Naive thymus-derived CD4-positive, alpha-beta T cell (primary cell): ENCODE results near the gene RASGRF1. TPM values are rescaled to one million over a fixed set of nuclear protein-coding genes. Genes with fewer than 3 reads are reported as not detected.

ENCODE experiments used
- ATAC-seq: fragments of 150-1000 bp; cut with Tn5 transposase; 2 replicates; pipeline ENCODE4 v1.10.0; 2021; ENCODE audit warnings: mild to moderate bottlenecking, moderate library complexity
- CTCF ChIA-PET: fragments of 350-600 bp; sonication (Branson Sonifier 250); formaldehyde crosslinking; loops from one replicate; lab custom pipeline; 2021; ENCODE audit warnings: antibody characterized with exemption; lab: Charles Lee
- POLR2A ChIA-PET: fragments of 350-600 bp; sonication (Branson Sonifier 250); formaldehyde crosslinking; loops from one replicate; lab custom pipeline; 2021; ENCODE audit warnings: antibody characterized with exemption, inconsistent platforms; lab: Charles Lee
- DNase-seq, 9 donors: peaks; one replicate each; pipeline versions ENCODE4 v3.0.0 to v3.0.0-alpha.2; 2020 to 2022; ENCODE audit warnings: mixed read lengths in 1 of 9
- H3K27ac ChIP-seq: one replicate; pipeline ENCODE4 v1.7.0; 2013; ENCODE audit warnings: mild to moderate bottlenecking, low read depth, low read length, moderate library complexity
- H3K27me3 ChIP-seq, 2 donors: one replicate each; pipeline ENCODE4 v1.7.0; 2013; ENCODE audit warnings: low read length in 2 of 2, mild to moderate bottlenecking in 2 of 2, moderate library complexity in 2 of 2; ENCODE audit not compliant: control insufficient read depth in 2 of 2, insufficient read depth in 2 of 2
- H3K36me3 ChIP-seq, 3 experiments: 1 replicate in 2 of 3; 2 replicates in 1 of 3; pipeline ENCODE4 v1.7.0; 2013; ENCODE audit warnings: low read length in 3 of 3, mild to moderate bottlenecking in 3 of 3, moderate library complexity in 1 of 3; ENCODE audit not compliant: insufficient read depth in 3 of 3, control insufficient read depth in 2 of 3
- H3K4me1 ChIP-seq, 2 donors: one replicate each; pipeline ENCODE4 v1.7.0; 2013; ENCODE audit warnings: low read length in 2 of 2, mild to moderate bottlenecking in 2 of 2, moderate library complexity in 1 of 2; ENCODE audit not compliant: control insufficient read depth in 2 of 2, insufficient read depth in 2 of 2
- H3K4me3 ChIP-seq: 2 replicates; pipeline ENCODE4 v1.7.0; 2013; ENCODE audit warnings: mild to moderate bottlenecking, low read length
- H3K9me3 ChIP-seq, 3 experiments: 1 replicate in 2 of 3; 2 replicates in 1 of 3; pipeline ENCODE4 v1.7.0; 2013; ENCODE audit warnings: low read length in 3 of 3; ENCODE audit not compliant: control insufficient read depth in 2 of 3
- H3K27ac Mint-ChIP-seq, 9 donors: one replicate each; pipeline ENCODE4 v1.8.0; 2020 to 2022; ENCODE audit warnings: mixed read lengths in 9 of 9, mild to moderate bottlenecking in 8 of 9, moderate library complexity in 5 of 9, inconsistent platforms in 2 of 9
- H3K27me3 Mint-ChIP-seq, 5 donors: one replicate each; pipeline ENCODE4 v1.8.0; 2021 to 2022; ENCODE audit warnings: mixed read lengths in 5 of 5, mild to moderate bottlenecking in 1 of 5
- H3K36me3 Mint-ChIP-seq, 5 donors: one replicate each; pipeline ENCODE4 v1.8.0; 2020 to 2022; ENCODE audit warnings: mixed read lengths in 5 of 5, mild to moderate bottlenecking in 3 of 5, inconsistent platforms in 1 of 5
- H3K4me1 Mint-ChIP-seq, 7 donors: one replicate each; pipeline ENCODE4 v1.8.0; 2020 to 2022; ENCODE audit warnings: mixed read lengths in 7 of 7, mild to moderate bottlenecking in 3 of 7, inconsistent platforms in 1 of 7
- H3K4me3 Mint-ChIP-seq, 10 donors: one replicate each; pipeline ENCODE4 v1.8.0; 2020 to 2022; ENCODE audit warnings: mild to moderate bottlenecking in 10 of 10, mixed read lengths in 10 of 10, moderate library complexity in 6 of 10, inconsistent platforms in 2 of 10
- H3K9me3 Mint-ChIP-seq, 11 donors: one replicate each; pipeline ENCODE4 v1.8.0; 2020 to 2022; ENCODE audit warnings: mixed read lengths in 11 of 11, mild to moderate bottlenecking in 4 of 11, inconsistent platforms in 1 of 11, moderate library complexity in 1 of 11
- intact Hi-C, 2 donors: fragments of 100-400 bp; cut with micrococcal nuclease; formaldehyde crosslinking; loops; one replicate each; pipeline ENCODE4 v1.15.1; 2023
- polyA plus RNA-seq, 2 donors: library from polyadenylated mRNA; unstranded; fragments of 300-500 nt; fragmentation: Illumina TruSeq; gene quantifications; one replicate each; pipeline ENCODE4 v1.2.3, GENCODE V29; 2021
- total RNA-seq, 6 experiments: library from RNA in 5 of 6; stranded (reverse) in 5 of 6; gene quantifications; 1 replicate in 5 of 6; 2 replicates in 1 of 6; pipeline ENCODE4 v1.2.3 and lab custom pipeline; 2021 to 2026

Gene RASGRF1
- total and polyA plus RNA-seq, 7 experiments from 2014 or later = 0.07 to 0.10 TPM; not detected in 5

DNA sequence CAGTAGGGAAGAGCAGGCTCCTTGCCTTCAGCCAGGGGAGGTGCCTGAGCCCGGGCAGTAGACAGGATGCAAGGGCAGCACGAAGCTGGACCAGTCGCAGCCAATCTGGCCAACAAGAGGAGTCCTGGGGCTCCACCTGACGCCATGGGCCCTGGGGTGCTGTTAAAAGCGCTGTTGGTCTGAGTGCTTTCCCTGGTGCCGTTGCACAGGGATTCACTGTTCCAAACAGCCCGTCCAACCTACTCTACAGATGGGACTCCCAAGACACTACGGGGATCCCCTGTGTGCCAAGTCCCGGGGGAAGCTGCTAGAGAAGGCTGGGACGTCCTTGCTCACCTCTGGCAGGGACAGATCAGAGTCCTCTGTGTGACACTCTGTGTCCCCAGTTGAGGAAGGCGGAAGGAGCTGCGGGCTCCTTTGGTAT, 146.4 kb downstream of the RASGRF1 start:
- POLR2A ChIA-PET = no interaction called here
- H3K27ac ChIP-seq = no peak overlapping the region
- no peaks in the 10 kb centered on the region for H3K36me3 ChIP-seq
- CTCF ChIA-PET = no interaction called here
- DNase-seq = no peak
- H3K4me1 ChIP-seq = peaks cover 0 to 6% of the 10 kb centered on the region in 2 donors
- Mint-ChIP-seq H3K27ac (peak overlapping the region in 1 of 9 donors; percentile 52), H3K27me3 (peaks cover 0 to 37% (median 6%) of the 10 kb centered on the region in 5 donors), H3K36me3 (peaks cover 0 to 8% (median 0%) of the 10 kb centered on the region in 5 donors), H3K4me3 (peak overlapping the region; percentile 59 to 89 (median 74)), H3K4me1 (peaks cover 0 to 14% (median 7%) of the 10 kb centered on the region in 7 donors), H3K9me3 (peaks cover 0 to under 1% (median 0%) of the 10 kb centered on the region in 11 donors)
- peak; percentile 22 for ATAC-seq
- no peaks in the 10 kb centered on the region for H3K27me3 ChIP-seq
- no peaks in the 10 kb centered on the region for H3K9me3 ChIP-seq
- H3K4me3 ChIP-seq = peak overlapping the region; percentile 60
- intact Hi-C loops = loop anchor here in 1 of 2 donors (2.0 to 5.0 kb wide), 2 partner anchors 33 to 71 kb away; partner anchors contain the start of gene MORF4L1

DNA sequence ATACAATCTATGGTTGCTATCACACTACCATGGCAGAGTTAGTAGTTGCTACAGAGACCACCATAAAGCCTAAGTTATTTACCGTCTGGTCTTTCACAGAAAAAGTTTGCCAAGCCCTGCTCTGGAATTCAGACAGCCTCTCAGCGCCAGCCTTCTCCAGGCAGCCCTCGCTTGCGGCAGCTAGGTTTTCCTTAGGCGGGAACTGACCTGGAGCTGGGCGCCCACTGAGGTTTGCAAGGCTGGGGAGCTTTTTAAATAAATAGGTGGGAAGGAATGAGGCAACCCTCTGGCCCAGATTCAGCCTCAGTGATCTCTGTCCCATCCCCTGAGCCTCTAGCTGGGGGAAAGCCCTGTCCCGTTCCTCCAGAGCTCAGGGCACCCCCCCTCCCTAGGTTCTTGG, 146.9 kb downstream of the RASGRF1 start:
- ChIA-PET POLR2A (no interaction called here), CTCF (no interaction called here)
- H3K27ac ChIP-seq = no peak overlapping the region
- intact Hi-C loops = loop anchor here in 1 of 2 donors (2.0 to 5.0 kb wide), 2 partner anchors 34 to 71 kb away; partner anchors contain the start of gene MORF4L1
- H3K36me3 ChIP-seq = no peaks in the 10 kb centered on the region
- H3K27ac Mint-ChIP-seq = peak overlapping the region in 1 of 9 donors; percentile 59
- H3K27me3 Mint-ChIP-seq = peaks cover under 1 to 37% (median 6%) of the 10 kb centered on the region in 5 donors
- peaks cover 0 to 6% of the 10 kb centered on the region in 2 donors for H3K4me1 ChIP-seq
- no peak overlapping the region for H3K4me3 ChIP-seq
- peaks cover 0 to 2% (median 0%) of the 10 kb centered on the region in 11 donors for H3K9me3 Mint-ChIP-seq
- H3K4me3 Mint-ChIP-seq = peak overlapping the region in 8 of 10 donors; percentile 2 to 89 (median 70)
- no peaks in the 10 kb centered on the region for H3K27me3 ChIP-seq
- ATAC-seq = no peak
- H3K4me1 Mint-ChIP-seq = peaks cover 0 to 19% (median 10%) of the 10 kb centered on the region in 7 donors
- H3K36me3 Mint-ChIP-seq = peaks cover 0 to 10% (median 0%) of the 10 kb centered on the region in 5 donors
- no peak for DNase-seq
- H3K9me3 ChIP-seq = no peaks in the 10 kb centered on the region

GRCh38 chr15:78942741-78943140, 147.8 kb downstream of the RASGRF1 start:
- Mint-ChIP-seq H3K4me1 (peaks cover 0 to 28% (median 11%) of the 10 kb centered on the region in 7 donors), H3K4me3 (no peak overlapping the region), H3K36me3 (peaks cover 0 to 17% (median 0%) of the 10 kb centered on the region in 5 donors), H3K9me3 (peaks cover 0 to 6% (median 0%) of the 10 kb centered on the region in 11 donors), H3K27ac (no peak overlapping the region), H3K27me3 (peaks cover 4 to 37% (median 13%) of the 10 kb centered on the region in 5 donors)
- ATAC-seq = no peak
- Histone ChIP-seq H3K4me3 (no peak overlapping the region), H3K27ac (no peak overlapping the region), H3K27me3 (no peaks in the 10 kb centered on the region), H3K9me3 (no peaks in the 10 kb centered on the region), H3K4me1 (peaks cover 0 to 6% of the 10 kb centered on the region in 2 donors), H3K36me3 (no peaks in the 10 kb centered on the region)
- intact Hi-C loops = loop anchor here in 1 of 2 donors (5.0 kb wide), 1 partner anchor 35 kb away; no protein-coding TSS in a partner anchor
- ChIA-PET CTCF (no interaction called here), POLR2A (no interaction called here)
- no peak for DNase-seq

- ChIA-PET CTCF (no interaction called here), POLR2A (no interaction called here)
- H3K4me3 ChIP-seq = no peak overlapping the region
- peak overlapping the region in 2 of 9 donors; percentile 28 to 44 for H3K27ac Mint-ChIP-seq
- peaks cover 4 to 28% (median 9%) of the 10 kb centered on the region in 5 donors for H3K27me3 Mint-ChIP-seq
- H3K27ac ChIP-seq = no peak overlapping the region
- no peaks in the 10 kb centered on the region for H3K4me1 ChIP-seq
- H3K36me3 ChIP-seq = no peaks in the 10 kb centered on the region
- H3K4me3 Mint-ChIP-seq = peak overlapping the region in 2 of 10 donors; percentile 9 to 77
- ATAC-seq = peak; percentile 81
- peaks cover 0 to 6% (median 0%) of the 10 kb centered on the region in 11 donors for H3K9me3 Mint-ChIP-seq
- no peak for DNase-seq
- H3K4me1 Mint-ChIP-seq = peaks cover 0 to 44% (median 11%) of the 10 kb centered on the region in 7 donors
- H3K27me3 ChIP-seq = no peaks in the 10 kb centered on the region
- intact Hi-C loops = no loop called here
- H3K36me3 Mint-ChIP-seq = peaks cover 0 to 25% (median 0%) of the 10 kb centered on the region in 5 donors
- H3K9me3 ChIP-seq = no peaks in the 10 kb centered on the region
These were observed 151.7 kb downstream of the RASGRF1 start for GRCh38 chr15:78938658-78939488.

DNA sequence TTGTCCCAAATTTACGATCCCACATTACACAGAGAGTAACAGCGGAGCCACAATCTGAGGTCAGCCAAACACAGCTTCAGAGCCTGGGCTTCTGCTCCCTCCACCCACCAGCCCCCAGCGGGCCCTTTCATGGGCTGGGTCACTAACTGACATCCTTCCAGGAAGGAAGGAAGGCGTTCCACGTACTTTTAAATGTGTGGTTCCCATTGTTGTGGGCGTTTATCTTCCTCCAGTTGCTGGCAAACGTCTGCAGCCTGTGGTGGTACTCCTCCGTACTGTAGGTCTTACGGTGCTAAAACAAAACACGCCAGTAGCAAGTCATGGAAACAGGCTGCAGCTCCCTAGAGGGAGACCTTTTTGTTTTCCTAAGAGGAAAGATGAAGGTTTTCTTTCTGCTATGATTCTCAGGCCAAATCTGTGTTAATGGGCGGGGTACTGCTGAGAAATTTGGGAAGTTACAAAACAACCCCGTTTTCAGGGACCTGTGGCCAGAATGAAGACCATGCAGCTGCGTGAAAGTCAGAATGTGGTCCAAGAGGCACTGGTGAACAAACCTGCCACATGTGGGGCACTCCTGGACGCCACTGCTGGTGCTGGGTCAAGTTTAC, 153.3 kb downstream of the RASGRF1 start:
- Mint-ChIP-seq H3K4me1 (peaks cover 0 to 44% (median 13%) of the 10 kb centered on the region in 7 donors), H3K27me3 (peaks cover 0 to 23% (median 5%) of the 10 kb centered on the region in 5 donors), H3K36me3 (peaks cover 0 to 23% (median 0%) of the 10 kb centered on the region in 5 donors), H3K4me3 (peak overlapping the region in 3 of 10 donors; percentile 3 to 75 (median 12)), H3K27ac (peak overlapping the region in 1 of 9 donors; percentile 76), H3K9me3 (peaks cover 0 to 6% (median 0%) of the 10 kb centered on the region in 11 donors)
- ATAC-seq (no peak), DNase-seq (peak in 1 of 9 donors; percentile 42)
- Histone ChIP-seq H3K27me3 (no peaks in the 10 kb centered on the region), H3K27ac (no peak overlapping the region), H3K4me3 (no peak overlapping the region), H3K4me1 (no peaks in the 10 kb centered on the region), H3K36me3 (no peaks in the 10 kb centered on the region), H3K9me3 (no peaks in the 10 kb centered on the region)
- ChIA-PET CTCF (no interaction called here), POLR2A (no interaction called here)
- intact Hi-C loops = no loop called here

DNA sequence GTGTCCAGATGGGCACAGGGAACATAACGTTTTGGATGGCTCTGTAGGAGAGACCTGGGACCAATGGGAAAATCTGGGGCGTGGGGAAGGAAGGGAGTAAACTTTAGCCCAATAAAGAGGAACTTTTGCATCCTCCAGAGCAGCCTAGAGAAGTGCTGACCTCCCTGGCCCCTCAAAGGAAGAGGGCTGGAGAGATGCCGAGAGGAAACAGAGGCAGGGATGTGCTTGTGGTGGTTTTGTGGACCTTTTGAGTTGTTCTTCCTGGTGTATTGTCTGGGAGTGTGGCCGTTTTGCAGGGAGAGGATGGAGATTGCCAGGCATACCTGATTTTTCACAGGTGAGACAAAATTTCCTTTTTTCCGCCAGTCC, 155.9 kb downstream of the RASGRF1 start:
- Mint-ChIP-seq H3K36me3 (peaks cover 0 to 23% (median 0%) of the 10 kb centered on the region in 5 donors), H3K9me3 (peaks cover 0 to 6% (median 0%) of the 10 kb centered on the region in 11 donors), H3K27me3 (peaks cover 0 to 23% (median 5%) of the 10 kb centered on the region in 5 donors), H3K27ac (peak overlapping the region in 2 of 9 donors; percentile 42 to 70), H3K4me3 (peak overlapping the region in 1 of 10 donors; percentile 21), H3K4me1 (peaks cover 0 to 43% (median 13%) of the 10 kb centered on the region in 7 donors)
- CTCF ChIA-PET = no interaction called here
- Histone ChIP-seq H3K9me3 (no peaks in the 10 kb centered on the region), H3K27me3 (no peaks in the 10 kb centered on the region), H3K4me3 (no peak overlapping the region), H3K27ac (no peak overlapping the region), H3K4me1 (no peaks in the 10 kb centered on the region), H3K36me3 (no peaks in the 10 kb centered on the region)
- intact Hi-C loops = no loop called here
- DNase-seq (no peak), ATAC-seq (no peak)
- POLR2A ChIA-PET = no interaction called here
